HG02938 (cell line): ENCODE data around the gene KIF16B.

Source experiments
- ATAC-seq: cut with Tn5 transposase; IDR thresholded peaks from one replicate; pipeline ENCODE4 v1.9.1; 2021; ENCODE audit warnings: mild to moderate bottlenecking, moderate library complexity; ENCODE audit not compliant: unreplicated experiment

KIF16B gene

GRCh38 chr20:16313917-16314316 is 259.3 kb downstream of the KIF16B start:
- ATAC-seq = peak; percentile 52

GRCh38 chr20:16312998-16313397 is 260.2 kb downstream of the KIF16B start:
- no peak for ATAC-seq

GRCh38 chr20:16311756-16312155 is 261.5 kb downstream of the KIF16B start:
- ATAC-seq = no peak

DNA sequence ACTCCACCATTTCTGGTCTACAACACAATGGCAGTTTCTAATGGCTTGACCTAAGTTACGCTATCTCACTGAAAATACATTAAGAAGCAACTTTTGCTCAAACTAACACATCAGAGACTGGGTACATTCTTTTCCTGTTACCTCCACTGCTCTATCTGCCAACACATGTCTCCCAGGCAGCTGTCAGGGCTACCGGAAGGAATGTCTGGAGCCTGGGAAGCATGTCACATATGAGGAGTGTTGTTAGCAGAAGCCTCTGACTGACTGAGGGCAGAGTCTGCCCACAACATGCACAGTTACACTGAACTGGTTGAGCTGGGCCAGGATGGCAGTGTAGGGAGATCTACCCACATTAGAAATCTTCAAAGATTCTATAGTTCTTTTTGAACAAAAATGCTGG is 264.5 kb downstream of the KIF16B start:
- ATAC-seq = no peak

- no peak for ATAC-seq
These were observed 270.4 kb downstream of the KIF16B start for GRCh38 chr20:16302818-16303217.

DNA sequence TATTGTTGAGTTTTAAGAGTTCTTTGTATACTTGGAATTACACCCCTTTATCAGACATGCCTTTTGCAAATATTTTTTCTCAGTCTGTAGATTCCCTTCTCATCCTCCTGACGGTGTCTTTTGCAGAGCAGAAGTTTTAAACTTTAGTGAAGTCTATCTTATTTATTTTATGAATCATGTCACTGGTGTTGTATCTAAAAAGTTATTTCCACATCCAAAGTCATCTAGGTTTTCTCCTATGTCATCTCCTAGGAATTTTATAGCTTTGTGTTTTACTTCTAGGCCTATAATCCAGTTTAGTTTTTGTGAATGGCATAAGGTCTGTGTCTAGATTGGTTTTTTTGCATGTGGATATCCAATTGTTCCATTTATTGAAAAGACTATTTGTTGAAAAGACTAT is 271.3 kb downstream of the KIF16B start:
- ATAC-seq = no peak

GRCh38 chr20:16299897-16300296 is 273.4 kb downstream of the KIF16B start:
- no peak for ATAC-seq

DNA sequence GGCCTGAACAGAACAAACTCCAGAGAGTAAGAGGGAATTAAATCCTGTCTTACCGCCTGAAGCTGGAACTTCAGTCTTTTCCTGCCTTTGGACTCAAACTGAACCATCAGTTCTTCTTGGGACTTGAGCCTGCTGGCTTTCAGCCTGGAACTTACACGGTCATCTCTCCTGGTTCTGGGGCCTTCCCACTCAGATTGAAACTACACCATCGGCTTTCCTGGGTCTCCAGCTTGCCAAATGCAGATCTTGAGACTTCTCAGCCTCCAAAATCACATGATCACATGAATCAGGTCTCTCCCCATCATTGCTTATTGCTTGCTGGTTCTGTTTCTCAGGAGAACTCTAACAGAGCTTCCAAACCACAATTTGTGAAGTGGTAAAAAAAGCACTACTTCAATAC is 276.3 kb downstream of the KIF16B start:
- ATAC-seq = no peak

DNA sequence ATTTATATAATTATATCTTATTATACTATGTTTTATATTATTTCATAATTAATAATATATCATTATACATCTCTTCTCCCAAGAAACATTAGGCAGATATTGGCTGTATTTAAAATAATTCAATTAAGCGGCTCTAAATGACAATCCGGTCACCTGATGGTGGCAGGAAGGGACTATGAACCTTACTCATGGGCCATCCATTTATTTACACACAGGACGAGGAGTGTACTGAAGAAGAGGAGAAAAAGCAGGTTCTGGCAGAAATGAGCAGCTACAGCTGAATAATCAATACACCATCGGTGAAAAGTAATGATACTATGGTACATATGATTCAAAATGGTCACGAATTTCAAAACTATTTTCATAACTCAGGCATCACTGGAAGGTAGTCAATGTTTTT is 277.7 kb downstream of the KIF16B start:
- no peak for ATAC-seq

GRCh38 chr20:16293590-16293989 is 279.7 kb downstream of the KIF16B start:
- no peak for ATAC-seq

- no peak for ATAC-seq
These were observed 280.9 kb downstream of the KIF16B start for GRCh38 chr20:16292226-16292880.

DNA sequence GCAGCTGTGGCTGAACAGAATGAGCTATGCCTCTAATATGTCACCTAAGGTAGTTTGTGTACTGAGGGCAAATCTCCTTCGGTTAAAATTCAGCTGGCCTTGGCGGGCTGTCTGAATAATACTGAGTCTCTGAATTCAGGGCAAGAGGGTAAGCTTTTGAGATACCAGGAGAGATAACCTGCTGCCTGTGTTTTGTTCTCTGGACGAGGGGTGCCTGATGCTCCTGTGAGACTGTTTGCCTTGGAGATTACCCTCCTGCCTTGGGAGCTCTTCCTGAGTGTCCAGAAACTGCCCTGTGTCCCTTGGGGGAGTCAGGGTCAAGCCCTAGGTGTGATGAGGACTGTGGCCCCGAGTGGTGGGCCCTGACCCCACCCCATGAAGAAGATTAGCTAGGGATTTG is 282.9 kb downstream of the KIF16B start:
- ATAC-seq = no peak

DNA sequence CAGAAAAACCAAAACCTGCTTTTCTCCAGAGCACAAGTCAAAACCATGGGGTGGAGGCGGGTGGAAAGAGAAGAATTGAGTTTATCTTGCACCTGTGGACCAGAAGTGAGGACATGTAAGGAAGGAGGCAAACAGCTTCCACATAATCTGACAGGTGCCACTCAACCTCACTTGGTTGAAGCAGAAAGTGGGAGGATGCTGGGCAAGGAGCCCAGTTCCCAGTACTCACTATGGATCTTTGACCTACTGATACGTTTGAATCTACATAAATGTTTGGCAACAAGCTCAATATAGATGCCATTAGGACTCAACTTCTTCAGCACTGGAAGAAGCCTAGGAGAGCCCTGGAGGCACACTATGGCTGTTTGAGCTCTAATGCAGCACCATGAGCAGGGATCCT is 285.5 kb downstream of the KIF16B start:
- ATAC-seq = no peak

GRCh38 chr20:16286601-16287000 is 286.6 kb downstream of the KIF16B start:
- no peak for ATAC-seq

GRCh38 chr20:16284385-16285100 is 288.7 kb downstream of the KIF16B start:
- ATAC-seq = no peak

GRCh38 chr20:16283978-16284377 is 289.3 kb downstream of the KIF16B start:
- no peak for ATAC-seq

DNA sequence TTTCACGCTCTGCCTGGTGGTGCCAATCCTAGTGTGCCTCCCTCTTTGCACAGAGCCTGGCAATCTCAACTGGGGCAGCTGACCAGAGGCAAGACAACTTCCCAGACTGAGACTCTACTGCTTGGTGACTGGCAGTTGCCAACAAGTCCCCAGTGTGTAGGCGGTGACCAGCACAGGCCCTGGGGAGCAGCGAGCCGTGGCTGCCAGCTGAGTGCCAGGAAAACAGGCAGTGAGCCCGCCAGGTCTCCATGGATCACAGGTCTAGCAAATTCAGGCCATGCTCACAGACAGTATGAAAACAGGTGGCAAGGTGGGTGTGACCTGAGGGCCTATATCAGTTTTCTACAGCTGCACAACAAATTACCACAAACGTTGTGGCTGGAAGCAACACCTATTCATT is 289.9 kb downstream of the KIF16B start:
- ATAC-seq = no peak

GRCh38 chr20:16280219-16280618 is 293.0 kb downstream of the KIF16B start:
- no peak for ATAC-seq

DNA sequence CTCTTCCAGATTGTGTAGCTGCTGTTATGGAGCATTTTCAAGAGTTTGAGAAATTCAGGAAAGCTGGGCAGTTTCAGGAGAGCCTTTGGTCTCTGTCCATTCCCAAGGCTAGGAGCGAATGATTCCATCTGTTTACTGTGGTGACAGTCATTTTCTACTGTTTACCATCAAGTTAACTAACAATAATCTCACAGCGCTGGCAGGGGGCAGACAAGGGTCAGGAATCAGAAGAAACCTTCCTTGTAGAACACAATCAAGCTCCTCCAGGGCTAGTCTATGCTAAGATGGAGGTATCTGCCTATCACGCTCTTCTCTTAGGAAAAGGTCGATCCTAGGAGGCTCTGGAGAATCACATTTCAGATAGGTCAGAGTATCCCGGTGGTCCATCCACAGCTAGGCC is 293.9 kb downstream of the KIF16B start:
- no peak for ATAC-seq

- no peak for ATAC-seq
These were observed 299.3 kb downstream of the KIF16B start for GRCh38 chr20:16273812-16274555.

GRCh38 chr20:16272780-16273360 is 300.4 kb downstream of the KIF16B start:
- ATAC-seq = no peak

DNA sequence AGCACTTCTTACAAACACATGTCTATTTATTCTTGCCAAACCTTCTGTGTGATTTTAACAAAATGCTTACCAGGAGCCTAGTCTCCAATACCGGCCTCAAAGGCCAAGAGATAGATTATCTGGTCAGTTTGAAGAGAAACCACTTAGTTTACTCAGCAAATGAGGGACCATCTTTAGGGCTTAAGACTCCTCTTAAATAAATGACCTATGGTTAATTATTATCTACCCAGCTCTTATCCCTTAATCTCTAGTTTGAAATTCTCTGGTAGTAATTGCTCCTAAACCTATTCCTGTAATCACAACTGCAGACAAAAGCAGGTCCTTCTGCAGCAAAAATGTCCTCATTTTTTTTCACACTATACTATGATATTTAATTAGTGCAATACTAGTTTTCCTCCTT is 301.8 kb downstream of the KIF16B start:
- no peak for ATAC-seq
